Epidermal melanocyte (primary cell): ENCODE results near the gene CBARP.
"Not testable (repeated sequence)": the region's sequence is repeated elsewhere in the genome, so short reads cannot be mapped to it uniquely, and the experiment has no call there.

Experiments
- DNase-seq: peaks from one replicate; pipeline ENCODE4 v3.0.0; 2011; ENCODE audit warnings: low spot score; ENCODE audit not compliant: insufficient read length

The CBARP gene

DNA sequence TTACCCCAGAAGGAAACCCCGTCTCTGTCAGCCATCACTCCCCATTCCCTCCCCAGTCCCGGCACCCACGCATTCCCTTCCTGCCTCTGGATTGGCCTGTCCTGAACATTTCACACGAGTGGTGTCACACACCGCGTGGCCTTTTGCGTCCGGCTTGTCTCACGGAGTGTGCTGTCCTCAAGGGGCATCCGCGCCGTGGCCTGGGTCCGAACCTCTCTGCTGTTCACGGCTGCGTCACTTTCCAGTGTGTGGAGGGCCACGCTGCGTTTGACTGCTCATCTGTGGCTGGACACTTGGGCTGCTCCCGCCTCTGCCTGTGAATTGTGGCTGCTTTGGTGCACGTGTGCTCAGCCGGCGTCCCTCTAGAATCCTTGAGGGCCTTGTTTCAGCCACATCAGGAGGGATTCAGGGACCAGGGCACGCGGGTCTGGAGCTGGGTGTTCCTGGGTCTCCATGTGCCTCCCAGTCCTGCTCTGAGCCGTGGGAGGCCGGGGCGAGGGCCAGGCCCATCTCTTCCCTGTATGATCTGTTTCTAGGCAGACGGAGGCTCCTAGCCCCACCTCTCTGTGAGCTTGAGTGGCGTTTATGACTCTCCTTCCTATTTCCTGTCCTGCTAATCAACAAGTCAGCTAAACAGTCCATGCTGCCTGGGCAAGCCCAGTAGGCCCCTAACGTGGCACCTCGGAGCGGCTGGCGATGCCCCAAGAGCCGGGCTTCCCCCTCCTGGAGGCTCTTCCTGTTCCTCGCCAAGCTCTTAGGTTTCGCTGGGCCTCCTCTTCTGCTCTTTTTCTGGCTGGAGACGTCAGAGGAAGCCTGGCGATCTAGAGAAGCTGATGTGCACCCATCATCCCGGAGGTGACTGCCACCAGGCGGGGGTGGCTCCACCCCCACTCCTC, 24.2 kb downstream of the CBARP start:
- DNase-seq = peak; percentile 71

DNA sequence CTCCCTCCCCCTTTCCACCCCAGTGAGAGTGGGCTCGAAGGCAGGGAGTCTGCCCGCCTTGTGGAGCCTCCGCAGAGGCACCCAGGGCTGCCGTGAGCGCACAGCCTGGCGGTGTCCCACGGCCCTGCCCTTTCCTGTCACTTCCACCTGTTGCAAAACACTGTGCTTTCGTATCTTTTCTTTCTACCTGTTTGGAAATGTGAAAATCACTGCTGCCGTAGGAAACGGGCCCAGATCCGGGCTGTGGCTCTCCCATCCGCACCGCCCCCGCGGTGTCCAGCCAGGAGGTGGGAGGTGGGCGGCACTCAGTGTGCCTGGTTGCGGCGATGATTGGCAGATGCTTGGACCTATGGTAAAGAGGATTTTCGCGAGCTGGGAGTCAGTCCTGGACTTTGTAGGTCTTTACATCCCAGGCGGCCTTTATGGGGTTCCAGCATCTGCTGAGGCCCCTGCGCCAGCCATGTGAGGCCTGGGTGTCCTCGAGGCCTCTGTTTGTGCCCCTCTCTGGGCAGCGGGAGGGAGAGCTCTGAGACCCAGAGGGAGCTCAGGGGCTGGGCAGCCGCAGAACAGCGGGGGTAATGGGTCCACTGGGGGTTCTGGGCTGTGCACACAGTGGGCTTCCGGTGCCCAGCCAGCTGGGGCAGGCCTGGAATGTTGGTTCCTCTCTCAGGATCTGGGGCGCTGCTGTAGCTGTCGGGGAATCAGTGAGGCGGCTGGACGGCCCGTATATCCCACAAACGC, 26.1 kb downstream of the CBARP start:
- no peak for DNase-seq

DNA sequence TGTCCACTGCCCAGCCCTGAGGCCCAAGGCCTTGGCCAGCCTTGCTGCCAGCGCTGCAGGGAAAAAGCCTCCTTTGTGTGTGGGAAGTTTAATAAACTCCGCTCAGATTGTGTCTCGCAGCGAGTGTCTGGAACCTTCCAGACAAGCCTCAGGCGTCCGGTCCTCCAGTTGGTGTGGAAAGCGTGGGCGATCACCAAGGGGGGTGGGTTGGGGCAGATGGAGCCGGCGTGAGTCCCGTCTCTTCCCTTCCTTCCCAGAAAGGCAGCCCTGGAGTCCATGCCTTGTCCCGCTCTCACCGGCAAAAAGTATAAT, 27.6 kb downstream of the CBARP start:
- DNase-seq = peak; percentile 40

DNA sequence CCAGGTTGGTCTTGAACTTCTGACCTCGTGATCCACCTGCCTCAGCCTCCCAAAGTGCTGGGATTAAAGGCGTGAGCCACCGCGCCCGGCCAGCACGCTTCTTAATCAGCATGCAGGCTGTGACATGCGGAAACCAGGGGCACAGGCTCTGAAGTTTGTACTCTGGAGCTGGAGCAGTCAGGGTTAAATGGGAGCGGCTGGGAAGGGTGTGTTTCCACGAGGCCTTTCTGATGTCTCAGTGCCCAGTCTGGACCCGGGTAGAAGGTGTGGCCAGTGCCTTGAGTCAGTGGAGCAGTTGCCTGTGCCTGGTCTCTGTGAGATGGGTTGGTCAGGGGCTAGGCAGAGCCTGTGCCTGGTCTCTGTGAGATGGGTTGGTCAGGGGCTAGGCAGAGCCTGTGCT, 29.0 kb downstream of the CBARP start:
- not testable (repeated sequence) for DNase-seq

DNA sequence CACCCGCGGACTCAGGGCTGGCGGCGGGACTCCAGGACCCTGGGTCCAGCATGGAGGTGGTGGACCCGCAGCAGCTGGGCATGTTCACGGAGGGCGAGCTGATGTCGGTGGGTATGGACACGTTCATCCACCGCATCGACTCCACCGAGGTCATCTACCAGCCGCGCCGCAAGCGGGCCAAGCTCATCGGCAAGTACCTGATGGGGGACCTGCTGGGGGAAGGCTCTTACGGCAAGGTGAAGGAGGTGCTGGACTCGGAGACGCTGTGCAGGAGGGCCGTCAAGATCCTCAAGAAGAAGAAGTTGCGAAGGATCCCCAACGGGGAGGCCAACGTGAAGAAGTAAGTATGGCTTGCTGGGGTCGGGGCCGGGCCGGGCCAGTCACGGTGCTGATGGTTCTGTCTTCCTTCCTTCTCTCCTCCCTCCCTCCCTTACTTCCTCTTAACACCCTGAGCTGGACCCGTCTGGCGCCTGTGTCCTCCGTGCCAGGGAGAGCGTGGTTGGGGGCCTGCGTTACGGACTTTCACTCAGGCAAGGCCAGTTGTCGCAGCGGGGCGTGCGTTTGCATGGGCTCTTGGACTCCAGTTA, 30.8 kb downstream of the CBARP start:
- DNase-seq = peak; percentile 5

DNA sequence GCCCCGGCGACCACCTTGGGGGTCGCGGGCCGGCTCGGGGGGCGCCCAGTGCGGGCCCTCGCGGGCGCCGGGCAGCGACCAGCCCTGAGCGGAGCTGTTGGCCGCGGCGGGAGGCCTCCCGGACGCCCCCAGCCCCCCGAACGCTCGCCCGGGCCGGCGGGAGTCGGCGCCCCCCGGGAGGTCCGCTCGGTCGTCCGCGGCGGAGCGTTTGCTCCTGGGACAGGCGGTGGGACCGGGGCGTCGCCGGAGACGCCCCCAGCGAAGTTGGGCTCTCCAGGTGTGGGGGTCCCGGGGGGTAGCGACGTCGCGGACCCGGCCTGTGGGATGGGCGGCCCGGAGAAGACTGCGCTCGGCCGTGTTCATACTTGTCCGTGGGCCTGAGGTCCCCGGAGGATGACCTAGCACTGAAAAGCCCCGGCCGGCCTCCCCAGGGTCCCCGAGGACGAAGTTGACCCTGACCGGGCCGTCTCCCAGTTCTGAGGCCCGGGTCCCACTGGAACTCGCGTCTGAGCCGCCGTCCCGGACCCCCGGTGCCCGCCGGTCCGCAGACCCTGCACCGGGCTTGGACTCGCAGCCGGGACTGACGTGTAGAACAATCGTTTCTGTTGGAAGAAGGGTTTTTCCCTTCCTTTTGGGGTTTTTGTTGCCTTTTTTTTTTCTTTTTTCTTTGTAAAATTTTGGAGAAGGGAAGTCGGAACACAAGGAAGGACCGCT, 31.5 kb downstream of the CBARP start:
- DNase-seq = peak; percentile 12

DNA sequence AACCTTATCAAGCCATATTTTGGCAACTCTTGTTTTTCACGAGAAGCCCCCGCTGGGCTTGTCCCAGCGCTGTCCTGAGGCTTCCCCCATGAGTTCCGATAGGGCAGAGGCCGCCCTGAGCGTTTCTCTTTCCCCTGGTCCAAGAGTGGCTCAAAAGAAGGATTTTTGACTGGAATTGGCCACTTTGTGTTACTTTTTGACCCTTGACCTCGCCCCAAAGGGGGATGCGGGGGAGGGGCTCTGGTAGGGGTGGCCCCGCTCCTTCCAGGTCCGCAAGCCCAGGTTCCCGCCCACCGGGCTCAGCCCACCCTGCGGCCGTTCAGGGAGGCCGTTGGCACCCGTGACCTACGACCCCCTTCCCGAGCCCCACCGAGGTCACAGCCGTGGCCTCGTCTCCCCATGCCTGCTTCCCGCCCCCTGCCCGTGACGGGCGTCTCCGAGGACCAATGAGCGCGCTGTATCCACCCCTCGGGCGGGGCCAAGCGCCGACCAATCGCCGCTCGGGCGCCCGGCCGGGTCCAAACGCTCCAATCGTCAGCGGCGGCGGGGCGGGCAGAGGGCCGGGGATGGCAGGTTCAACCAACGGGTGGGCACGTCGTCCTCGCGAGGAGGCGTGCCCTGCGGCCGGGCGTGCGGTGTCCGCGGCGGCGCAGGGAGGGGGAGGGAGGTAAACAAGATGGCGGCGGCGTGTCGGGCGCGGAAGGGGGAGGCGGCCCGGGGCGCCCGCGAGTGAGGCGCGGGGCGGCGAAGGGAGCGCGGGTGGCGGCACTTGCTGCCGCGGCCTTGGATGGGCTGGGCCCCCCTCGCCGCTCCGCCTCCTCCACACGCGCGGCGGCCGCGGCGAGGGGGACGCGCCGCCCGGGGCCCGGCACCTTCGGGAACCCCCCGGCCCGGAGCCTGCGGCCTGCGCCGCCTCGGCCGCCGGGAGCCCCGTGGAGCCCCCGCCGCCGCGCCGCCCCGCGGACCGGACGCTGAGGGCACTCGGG, 32.4 kb downstream of the CBARP start, which contains the start of gene STK11:
Gene STK11, plus strand, starts transcription at position 665 of the 986 bp plus-strand sequence. CDS start 1,136 bp downstream, outside the sequence.
- peak; percentile 100 for DNase-seq

DNA sequence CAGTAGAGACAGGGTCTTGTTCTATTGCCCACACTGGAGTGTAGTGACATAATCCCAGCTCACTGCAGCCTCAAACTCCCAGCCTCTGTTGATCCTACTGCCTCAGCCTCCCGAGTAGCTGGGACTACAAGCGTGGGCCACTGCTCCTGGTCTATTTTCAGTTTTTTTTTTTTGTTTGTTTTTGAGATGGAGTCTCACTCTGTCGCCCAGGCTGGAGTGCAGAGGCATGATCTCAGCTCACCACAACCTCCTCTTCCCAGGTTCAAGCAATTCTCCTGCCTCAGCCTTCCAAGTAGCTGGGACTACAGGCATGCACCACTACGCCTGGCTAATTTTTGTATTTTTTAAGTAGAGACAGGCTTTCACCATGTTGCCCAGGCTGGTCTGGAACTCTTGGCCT, 37.2 kb downstream of the CBARP start:
- DNase-seq = not testable (repeated sequence)

DNA sequence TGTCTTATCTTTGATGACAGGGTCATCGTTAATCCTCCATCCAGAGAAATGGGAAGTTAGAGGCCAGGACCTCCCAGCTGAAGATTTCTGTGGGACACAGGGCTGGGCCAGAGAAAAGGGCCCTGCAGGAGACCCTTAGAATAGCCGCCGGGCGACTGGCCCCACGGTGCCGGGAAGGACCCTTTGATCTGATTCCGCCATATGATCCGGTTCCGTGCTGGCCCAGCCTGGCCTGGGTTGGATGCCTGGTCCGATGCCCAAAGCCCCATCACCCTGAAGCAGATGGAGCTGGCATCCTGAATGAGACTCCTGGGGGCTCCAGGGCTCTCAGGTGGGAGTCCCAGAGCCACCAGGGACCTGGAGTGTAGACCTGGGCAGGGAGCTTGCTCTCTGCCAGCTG, 38.3 kb downstream of the CBARP start:
- DNase-seq = no peak

DNA sequence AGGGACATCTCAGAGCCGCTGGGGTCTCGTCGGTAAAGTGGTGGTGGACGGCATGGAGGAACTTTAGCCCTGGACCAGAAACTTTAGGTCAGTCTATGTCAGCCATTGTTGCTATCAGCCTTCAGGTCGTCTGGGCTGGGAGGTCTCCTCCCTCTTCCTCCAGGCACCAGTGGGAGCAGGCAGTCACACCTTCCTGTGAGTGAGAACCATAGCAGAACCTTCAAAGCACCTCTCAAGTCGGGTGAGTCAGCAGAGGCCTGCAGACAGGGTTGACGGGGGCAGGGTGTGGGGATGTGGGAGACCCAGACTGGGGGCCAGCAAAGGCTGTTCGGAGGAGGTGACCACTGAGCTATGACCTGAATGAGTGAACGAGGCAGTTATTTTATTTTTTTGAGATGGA, 48.4 kb downstream of the CBARP start:
- no peak for DNase-seq

DNA sequence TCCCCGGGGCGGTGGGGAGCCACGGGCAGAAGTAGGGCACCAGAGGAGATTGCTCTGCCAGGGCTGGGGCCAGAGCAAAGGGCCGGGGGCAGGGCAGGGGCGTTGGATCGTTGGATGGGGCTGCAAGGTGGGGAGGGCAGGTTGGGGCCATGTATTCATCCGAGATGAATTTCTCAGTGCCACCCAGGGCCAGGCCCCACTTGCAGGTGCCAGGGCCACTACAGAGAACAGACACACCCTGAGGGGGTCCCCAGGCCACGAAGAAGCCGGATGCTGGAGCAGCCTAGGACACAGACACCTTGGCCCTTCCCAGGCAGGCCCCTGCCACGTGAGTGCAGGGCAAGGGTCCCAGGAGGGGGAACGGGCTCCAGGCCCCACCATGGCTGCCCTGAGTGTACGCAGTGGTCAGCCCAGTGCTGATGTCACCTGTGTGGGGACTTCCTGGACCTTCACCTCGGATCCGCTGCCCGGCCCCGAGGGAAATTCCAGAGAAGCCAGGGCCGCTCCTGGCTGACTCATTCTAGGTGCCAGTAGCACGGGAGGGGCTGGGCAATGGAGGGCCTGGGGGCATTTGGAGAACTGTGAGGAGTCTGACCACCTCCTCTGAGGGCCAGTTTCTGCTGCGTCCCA, 54.1 kb downstream of the CBARP start:
- DNase-seq = no peak

DNA sequence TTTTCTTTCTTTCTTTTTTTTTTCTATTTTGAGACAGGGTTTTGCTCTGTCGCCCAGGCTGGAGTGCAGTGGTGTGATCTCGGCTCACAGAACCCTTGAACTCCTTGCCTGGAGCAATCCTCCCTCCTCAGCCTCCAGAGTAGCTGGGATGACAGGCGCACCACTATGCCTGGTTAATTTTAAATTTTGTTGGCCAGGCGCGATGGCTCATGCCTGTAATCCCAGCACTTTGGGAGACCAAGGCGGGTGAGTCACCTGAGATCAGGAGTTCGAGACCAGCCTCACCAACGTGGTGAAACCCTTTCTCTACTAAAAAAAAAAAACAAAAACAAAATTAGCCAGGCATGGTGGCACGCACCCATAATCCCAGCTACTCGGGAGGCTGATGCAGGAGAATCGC, 55.1 kb downstream of the CBARP start:
- DNase-seq = no peak

DNA sequence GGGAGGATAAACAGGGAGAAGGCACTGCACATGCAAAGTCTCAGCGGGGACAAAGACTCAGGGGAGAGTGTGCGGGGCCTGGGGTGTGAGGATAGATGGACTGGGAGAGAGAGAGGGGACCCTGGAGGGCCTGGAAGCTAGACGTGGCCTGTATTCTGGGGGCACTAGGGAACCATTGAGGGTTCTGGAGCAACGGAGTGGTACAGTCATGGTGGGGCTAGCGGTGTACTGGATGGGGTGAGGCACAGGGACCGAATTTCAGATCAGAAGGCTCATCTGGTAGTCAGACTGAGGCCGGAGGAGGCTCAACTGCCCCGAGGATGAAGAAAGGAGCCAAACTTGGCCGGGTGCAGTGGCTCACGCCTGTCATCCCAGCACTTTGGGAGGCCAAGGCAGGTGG, 55.7 kb downstream of the CBARP start:
- DNase-seq = no peak

DNA sequence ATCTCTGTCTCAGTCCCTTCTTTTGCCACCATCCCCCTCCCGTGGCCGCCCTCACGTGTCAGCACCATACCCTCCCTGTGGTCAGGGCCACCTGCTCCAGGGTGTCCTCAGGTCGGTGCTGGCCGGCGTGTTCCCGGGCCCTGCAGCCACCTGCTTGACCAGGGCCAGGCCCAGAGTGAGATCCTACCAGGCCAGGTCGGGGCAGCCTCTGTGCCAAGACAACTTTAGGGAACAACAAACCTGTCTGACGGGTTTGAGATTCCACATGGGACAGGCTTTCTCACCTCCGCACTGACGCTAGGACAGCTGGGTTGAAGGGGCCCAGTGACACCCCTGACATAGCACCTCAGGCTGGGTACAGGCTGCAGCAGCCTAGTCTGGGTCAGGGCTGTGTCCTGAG, 56.2 kb downstream of the CBARP start:
- no peak for DNase-seq
